ENCODE results near the gene RMND5A. TPM values are rescaled to one million over a fixed set of nuclear protein-coding genes. Genes with fewer than 3 reads are reported as not detected.
A peak's percentile ranks its signal among the peaks of the same experiment; 100 is the strongest.
"Not testable (repeated sequence)": the region's sequence is repeated elsewhere in the genome, so short reads cannot be mapped to it uniquely, and the experiment has no call there.

The RMND5A gene
- total RNA-seq, 1 experiment from 2014 or later = 22.2 TPM

- not testable (repeated sequence) for DNase-seq (ENCODE audit: low read depth)
These were observed 5.4 kb upstream of the RMND5A start for GRCh38 chr2:86714579-86715173.

GRCh38 chr2:86719263-86719636 lies 841 bp upstream of the RMND5A start:
- DNase-seq (ENCODE audit: low read depth) = not testable (repeated sequence)

- DNase-seq (ENCODE audit: low read depth) = peak; percentile 49
These were observed 639 bp downstream of the RMND5A start for GRCh38 chr2:86720540-86721320.

- DNase-seq (ENCODE audit: low read depth) = not testable (repeated sequence)
These were observed 5.6 kb downstream of the RMND5A start for GRCh38 chr2:86725706-86726105.

GRCh38 chr2:86732040-86732525 lies 12.0 kb downstream of the RMND5A start:
- not testable (repeated sequence) for DNase-seq (ENCODE audit: low read depth)

- not testable (repeated sequence) for DNase-seq (ENCODE audit: low read depth)
These were observed 12.7 kb downstream of the RMND5A start for GRCh38 chr2:86732837-86733236.

DNA sequence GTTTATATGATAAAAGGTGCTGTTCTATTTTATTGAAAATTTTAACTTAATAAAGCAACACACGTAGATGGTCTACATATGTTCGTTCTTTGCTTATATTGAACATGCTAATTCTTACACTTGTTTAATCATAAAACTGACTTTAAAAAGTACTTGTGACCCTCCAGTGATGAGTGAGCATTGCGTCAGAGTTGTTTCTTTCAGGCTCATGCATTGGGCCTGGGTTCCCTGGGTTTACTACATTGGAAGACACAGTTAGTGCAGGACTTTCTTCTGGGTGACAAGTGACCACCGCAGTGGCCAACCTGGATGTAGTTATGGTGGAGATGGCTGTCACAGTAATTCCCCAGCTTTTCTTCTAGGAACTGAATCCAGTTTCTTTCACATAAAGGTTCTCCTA lies 13.4 kb downstream of the RMND5A start:
- not testable (repeated sequence) for DNase-seq (ENCODE audit: low read depth)

DNA sequence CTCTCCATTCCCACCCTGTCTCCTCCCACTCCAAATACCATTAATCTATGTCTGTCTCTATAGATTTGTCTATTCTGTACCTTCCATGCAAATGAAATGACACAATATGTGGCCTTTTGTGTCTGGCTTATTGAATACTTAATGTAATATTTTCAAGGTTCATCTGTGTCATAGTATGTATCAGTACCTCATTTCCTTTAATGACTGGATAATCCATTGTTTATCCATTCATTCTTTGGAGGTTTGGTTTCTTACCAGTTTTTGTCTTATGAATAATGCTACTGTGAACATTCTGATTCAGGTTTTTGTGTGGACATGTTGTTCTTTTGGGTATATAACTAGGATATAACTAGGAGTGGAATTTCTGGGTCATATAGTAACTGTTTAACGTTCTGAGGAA lies 14.8 kb downstream of the RMND5A start:
- not testable (repeated sequence) for DNase-seq (ENCODE audit: low read depth)

GRCh38 chr2:86739485-86739884 lies 19.4 kb downstream of the RMND5A start:
- not testable (repeated sequence) for DNase-seq (ENCODE audit: low read depth)

GRCh38 chr2:86739889-86740288 lies 19.8 kb downstream of the RMND5A start:
- not testable (repeated sequence) for DNase-seq (ENCODE audit: low read depth)

DNA sequence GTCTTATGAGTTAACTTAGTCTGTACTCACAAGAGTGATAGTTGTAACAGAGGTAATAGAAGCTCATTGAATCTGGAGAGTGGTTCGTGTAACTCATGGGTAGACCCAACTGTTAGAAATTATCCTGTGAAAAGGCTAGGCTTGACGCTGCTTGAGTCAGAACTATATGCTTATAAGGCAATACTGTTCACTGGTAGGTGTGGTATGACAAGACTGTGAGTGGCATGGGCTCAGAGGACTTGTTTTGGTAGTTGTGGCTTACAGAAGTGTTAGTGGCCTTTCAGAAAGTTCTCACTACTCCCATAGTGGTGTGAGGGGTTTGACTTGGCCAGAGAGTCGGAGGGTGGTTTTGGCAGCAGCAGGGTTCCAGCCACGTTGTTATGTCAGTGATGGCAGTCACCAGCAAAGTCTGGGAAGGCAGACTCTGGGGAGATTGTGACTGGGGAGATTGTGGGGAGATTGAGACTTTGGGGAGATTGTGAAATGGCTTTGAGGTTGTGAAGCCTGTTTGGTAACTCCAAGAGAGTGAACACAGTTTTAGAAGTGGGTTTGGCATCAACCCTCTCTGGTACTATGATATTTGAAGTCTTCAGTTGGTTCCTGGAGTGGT lies 21.9 kb downstream of the RMND5A start:
- DNase-seq (ENCODE audit: low read depth) = not testable (repeated sequence)

DNA sequence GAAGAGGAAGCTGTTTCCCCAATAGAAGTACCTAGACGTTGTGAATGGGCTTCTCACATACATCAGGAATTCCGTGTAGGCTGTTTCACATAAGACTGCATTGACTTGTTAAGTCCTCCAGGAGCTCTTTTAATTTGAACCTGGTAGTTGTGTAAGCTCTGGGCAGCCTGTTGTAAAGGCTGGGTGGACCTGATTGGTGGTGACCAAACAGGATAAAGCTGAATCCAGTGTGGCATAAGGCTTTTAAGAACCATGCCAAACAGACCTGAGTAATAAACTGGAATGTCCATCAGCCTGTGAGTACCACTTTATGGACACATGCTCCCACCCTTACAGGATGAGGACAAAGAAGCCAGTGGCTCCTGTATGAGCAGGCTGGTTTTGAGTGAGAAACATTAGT lies 24.1 kb downstream of the RMND5A start:
- DNase-seq (ENCODE audit: low read depth) = no peak

GRCh38 chr2:86746939-86747338 lies 26.8 kb downstream of the RMND5A start:
- no peak for DNase-seq (ENCODE audit: low read depth)

DNA sequence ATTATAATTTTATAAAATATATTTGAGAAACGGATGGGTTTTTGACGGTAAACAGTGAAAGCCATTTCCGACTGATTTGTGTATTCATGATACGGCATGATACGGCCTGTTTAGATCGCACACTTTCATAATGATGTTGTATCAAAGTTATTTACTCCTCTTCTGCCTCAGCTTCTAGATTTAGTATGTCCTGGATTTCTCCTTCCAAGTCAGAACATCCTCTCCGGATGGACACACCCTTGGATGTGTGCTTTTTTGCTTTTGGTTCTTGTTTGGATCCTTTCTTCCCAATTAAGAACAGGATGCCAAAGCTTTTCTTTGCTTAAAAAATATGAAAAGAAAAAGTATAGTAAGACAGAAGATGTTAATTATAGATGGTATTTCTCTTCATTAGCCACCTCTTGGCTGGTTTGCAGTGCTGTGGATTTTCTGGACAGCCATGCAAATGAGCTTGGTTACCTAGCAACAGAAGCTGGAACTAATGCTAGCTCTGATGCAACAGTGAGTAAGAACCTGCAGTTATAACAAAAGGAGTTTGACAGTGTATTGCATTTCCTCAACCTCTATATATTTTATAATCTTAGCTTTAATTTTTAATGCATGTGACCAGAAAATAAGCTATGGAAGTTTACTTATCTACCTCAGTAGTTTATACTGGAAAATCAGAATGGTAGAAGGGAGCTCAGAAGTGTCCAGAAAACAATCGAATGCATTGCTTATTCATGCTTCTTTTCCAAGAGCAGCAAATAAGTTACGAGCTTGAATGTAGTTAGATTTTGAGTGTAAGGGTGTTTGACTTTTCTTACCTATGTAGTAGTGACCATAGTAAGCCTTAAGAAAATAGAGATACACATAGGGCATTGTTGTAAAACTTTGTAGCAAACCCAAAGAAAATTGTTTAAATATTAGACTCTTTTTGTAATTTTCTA lies 27.9 kb downstream of the RMND5A start:
- DNase-seq (ENCODE audit: low read depth) = peak; percentile 75

- DNase-seq (ENCODE audit: low read depth) = no peak
These were observed 30.2 kb downstream of the RMND5A start for GRCh38 chr2:86750240-86750839.

- DNase-seq (ENCODE audit: low read depth) = no peak
These were observed 31.7 kb downstream of the RMND5A start for GRCh38 chr2:86751778-86752177.

- no peak for DNase-seq (ENCODE audit: low read depth)
These were observed 32.8 kb downstream of the RMND5A start for GRCh38 chr2:86752934-86753333.

GRCh38 chr2:86753606-86754005 lies 33.5 kb downstream of the RMND5A start:
- DNase-seq (ENCODE audit: low read depth) = no peak

DNA sequence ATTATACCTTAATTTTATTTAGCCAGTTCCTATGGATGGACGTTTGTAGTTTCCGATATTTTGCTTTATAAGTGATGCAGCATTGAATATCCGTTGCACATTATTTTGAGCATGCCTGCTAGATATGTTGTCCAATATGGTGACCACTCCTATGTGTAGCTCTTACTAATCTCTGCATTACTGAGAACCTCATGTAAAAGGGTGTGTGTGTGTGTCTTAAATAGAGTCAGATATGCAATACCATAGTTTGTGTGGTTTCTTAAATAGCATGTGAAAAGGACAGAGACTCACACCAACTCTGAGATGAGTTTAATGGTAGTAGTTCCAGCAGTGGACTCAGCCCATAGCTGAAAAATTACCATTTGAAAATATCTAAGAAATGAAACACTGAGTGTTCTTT lies 38.3 kb downstream of the RMND5A start:
- no peak for DNase-seq (ENCODE audit: low read depth)

DNA sequence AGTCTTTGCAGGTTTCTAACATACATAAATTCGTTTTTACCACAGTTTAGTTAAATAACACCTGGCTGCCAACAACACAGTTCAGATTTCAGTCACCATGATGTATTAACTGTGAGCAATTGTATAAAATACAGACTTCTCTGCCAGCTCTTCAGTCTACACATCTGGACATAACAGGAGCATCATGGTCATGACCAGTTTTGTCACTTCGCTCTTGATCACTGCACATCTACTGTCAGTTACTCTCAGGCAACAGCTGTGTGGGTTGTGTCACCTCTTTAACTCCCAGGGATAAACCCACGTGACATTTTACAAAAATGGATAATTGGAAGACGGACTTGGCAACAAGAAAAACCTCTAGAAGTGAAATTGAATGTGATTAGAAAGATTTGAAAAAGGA lies 40.3 kb downstream of the RMND5A start:
- no peak for DNase-seq (ENCODE audit: low read depth)

DNA sequence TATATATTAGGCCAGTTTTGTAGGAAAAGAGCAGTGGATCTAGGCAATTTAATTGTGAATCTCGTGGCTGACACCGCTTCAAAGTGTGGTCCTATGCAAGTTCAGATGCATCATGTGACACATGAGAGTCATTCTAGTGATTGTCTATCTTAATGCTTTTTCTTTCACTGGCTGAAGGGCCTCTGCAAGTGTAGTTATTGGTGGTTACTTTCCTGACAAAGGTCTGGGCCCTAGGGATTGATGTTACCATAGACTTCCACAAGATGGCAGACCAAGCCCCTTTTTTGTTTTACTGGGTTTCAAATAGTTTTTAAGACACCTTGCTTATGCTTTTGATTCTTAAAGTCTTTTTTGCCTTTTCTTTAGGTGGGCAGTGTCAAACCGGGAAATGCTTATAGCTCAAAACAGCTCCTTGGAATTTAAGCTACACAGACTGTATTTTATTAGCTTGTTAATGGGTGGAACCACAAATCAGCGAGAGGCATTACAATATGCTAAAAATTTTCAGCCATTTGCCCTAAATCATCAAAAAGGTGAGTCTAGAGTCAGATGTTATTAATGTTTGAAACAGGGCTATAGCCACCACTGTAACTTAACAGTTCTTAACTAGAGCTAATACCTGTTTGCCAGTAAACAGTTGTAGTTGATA lies 44.7 kb downstream of the RMND5A start:
- peak; percentile 47 for DNase-seq (ENCODE audit: low read depth)
